Smooth muscle cell (in vitro differentiated cells): ENCODE data around the gene FNBP1L. TPM values are rescaled to one million over a fixed set of nuclear protein-coding genes. Genes with fewer than 3 reads are reported as not detected.

ENCODE experiments used
- DNase-seq: peaks from one replicate; lab custom pipeline; 2025; ENCODE audit not compliant: unreplicated experiment; lab: John Stamatoyannopoulos, UW
- H2AFZ ChIP-seq: fragments of 200-600 bp; sonication (generic); 2 replicates; pipeline ENCODE4 v1.6.0; 2016; ENCODE audit warnings: antibody characterized with exemption, low read depth, mild to moderate bottlenecking
- H3F3A ChIP-seq: fragments of 200-600 bp; sonication (generic); 2 replicates; pipeline ENCODE4 v1.6.0; 2017; ENCODE audit warnings: antibody characterized with exemption, low read depth
- H3K27ac ChIP-seq: fragments of 200-600 bp; sonication (generic); 2 replicates; pipeline ENCODE4 v1.5.1; 2016; ENCODE audit warnings: low read depth, mild to moderate bottlenecking
- H3K27me3 ChIP-seq: fragments of 200-600 bp; sonication (generic); 2 replicates; pipeline ENCODE4 v1.6.1; 2016; ENCODE audit warnings: low read depth, mild to moderate bottlenecking
- H3K36me3 ChIP-seq: fragments of 200-600 bp; sonication (generic); 2 replicates; pipeline ENCODE4 v1.5.1; 2016; ENCODE audit warnings: low read depth
- H3K4me1 ChIP-seq: fragments of 200-600 bp; sonication (generic); 2 replicates; pipeline ENCODE4 v1.5.1; 2016; ENCODE audit warnings: low read depth
- H3K4me2 ChIP-seq: fragments of 200-600 bp; sonication (generic); 2 replicates; pipeline ENCODE4 v1.6.0; 2016; ENCODE audit warnings: mild to moderate bottlenecking
- H3K4me3 ChIP-seq: fragments of 200-600 bp; sonication (generic); 2 replicates; pipeline ENCODE4 v1.5.1; 2016; ENCODE audit warnings: mild to moderate bottlenecking
- H3K79me2 ChIP-seq: fragments of 200-600 bp; sonication (generic); 2 replicates; pipeline ENCODE4 v1.6.0; 2016; ENCODE audit warnings: low read depth, mild to moderate bottlenecking
- H3K9ac ChIP-seq: fragments of 200-600 bp; sonication (generic); 2 replicates; pipeline ENCODE4 v1.6.0; 2016; ENCODE audit warnings: low read depth
- H3K9me3 ChIP-seq: fragments of 200-600 bp; sonication (generic); replicated peaks from 2 replicates; pipeline ENCODE4 v1.5.1; 2016; ENCODE audit warnings: low read depth
- H4K20me1 ChIP-seq: fragments of 200-600 bp; sonication (generic); 2 replicates; pipeline ENCODE4 v1.6.0; 2016; ENCODE audit warnings: low read depth
- WGBS: methylation state at CpG from one replicate; pipeline ENCODE4 v1.1.7; 2016; ENCODE audit warnings: low lambda C conversion rate; 5-methylcytosine and 5-hydroxymethylcytosine counted together
- polyA plus RNA-seq: library from polyadenylated mRNA; unstranded; fragments of >200 nt; fragmentation: Nextera tagmentation; extraction: Ambion mirVana; gene quantifications from 2 replicates; pipeline ENCODE4 v1.2.1, GENCODE V29; 2016
- small RNA-seq: library from RNA; depleted of rRNA; stranded (forward); fragments of <200 nt; gene quantifications from one replicate; pipeline ENCODE3, GENCODE V24; 2014
- total RNA-seq: library from RNA; depleted of rRNA; stranded (reverse); fragments of >200 nt; gene quantifications from 2 replicates; pipeline ENCODE4 v1.2.3, GENCODE V29; 2014
- TF ChIP-seq, protein P1 (sequence below): fragments of 200-600 bp; sonication (generic); IDR thresholded peaks from 2 replicates; pipeline ENCODE4 v1.5.1; 2017; ENCODE audit warnings: borderline replicate concordance, mild to moderate bottlenecking, antibody characterized with exemption; ENCODE audit not compliant: insufficient read depth, poor library complexity, severe bottlenecking

FNBP1L gene
- total and polyA plus RNA-seq, 2 experiments from 2014 or later, result 18.7 to 60.4 TPM

DNA sequence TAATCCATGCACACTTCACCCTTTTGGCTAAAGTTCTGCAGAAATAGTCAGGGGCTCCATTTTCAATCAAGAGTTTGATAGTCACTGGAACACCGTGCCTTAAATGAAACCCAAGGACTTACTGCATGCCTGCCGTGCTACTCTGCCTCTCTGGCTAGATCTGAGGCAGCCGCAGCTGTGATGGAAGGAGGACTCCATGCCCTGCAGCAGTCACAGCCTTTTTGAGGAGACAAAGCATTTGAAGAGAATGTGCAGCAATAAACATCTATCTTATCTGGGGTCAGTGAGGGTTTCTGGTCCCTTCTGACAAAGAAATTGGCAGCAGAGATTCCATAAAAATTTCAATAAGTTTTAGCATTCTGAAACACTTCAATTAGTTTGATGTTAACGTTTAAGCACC lies 155.7 kb downstream of the FNBP1L start:
- no peak overlapping the region for H3K27ac ChIP-seq
- TF ChIP-seq, protein P1, sequence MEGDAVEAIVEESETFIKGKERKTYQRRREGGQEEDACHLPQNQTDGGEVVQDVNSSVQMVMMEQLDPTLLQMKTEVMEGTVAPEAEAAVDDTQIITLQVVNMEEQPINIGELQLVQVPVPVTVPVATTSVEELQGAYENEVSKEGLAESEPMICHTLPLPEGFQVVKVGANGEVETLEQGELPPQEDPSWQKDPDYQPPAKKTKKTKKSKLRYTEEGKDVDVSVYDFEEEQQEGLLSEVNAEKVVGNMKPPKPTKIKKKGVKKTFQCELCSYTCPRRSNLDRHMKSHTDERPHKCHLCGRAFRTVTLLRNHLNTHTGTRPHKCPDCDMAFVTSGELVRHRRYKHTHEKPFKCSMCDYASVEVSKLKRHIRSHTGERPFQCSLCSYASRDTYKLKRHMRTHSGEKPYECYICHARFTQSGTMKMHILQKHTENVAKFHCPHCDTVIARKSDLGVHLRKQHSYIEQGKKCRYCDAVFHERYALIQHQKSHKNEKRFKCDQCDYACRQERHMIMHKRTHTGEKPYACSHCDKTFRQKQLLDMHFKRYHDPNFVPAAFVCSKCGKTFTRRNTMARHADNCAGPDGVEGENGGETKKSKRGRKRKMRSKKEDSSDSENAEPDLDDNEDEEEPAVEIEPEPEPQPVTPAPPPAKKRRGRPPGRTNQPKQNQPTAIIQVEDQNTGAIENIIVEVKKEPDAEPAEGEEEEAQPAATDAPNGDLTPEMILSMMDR, result no peak
- 42% methylated on average over 4 of the region's 4 CpGs for WGBS
- peaks cover 8% of the 10 kb centered on the region for H3K4me1 ChIP-seq
- H3K9ac ChIP-seq, result no peak overlapping the region
- peaks cover 71% of the 10 kb centered on the region for H3K79me2 ChIP-seq
- H3K36me3 ChIP-seq, result no peaks in the 10 kb centered on the region
- peaks cover 100% of the 10 kb centered on the region for H4K20me1 ChIP-seq
- no peak for DNase-seq
- no peak overlapping the region for H3K4me2 ChIP-seq
- H3K4me3 ChIP-seq, result no peak overlapping the region
- H3F3A ChIP-seq, result peaks cover 24% of the 10 kb centered on the region
- H2AFZ ChIP-seq, result no peak overlapping the region
- no peaks in the 10 kb centered on the region for H3K9me3 ChIP-seq
- no peaks in the 10 kb centered on the region for H3K27me3 ChIP-seq

Small RNA genes lying within 50 kb of the gene (small RNA-seq; reads per million reads assigned to genes)
- 0.24 reads per million for gene RNA5SP53

Other genes starting within 250 kb of the FNBP1L start
- gene DR1, start 102.2 kb upstream of the FNBP1L start, total RNA-seq, result 55.5 and 63.4 TPM in 2 replicates
- gene DR1, start 102.2 kb upstream of the FNBP1L start, polyA plus RNA-seq, result 33.8 and 37.3 TPM in 2 replicates
- 24.9 and 25.6 TPM in 2 replicates for gene BCAR3, start 233.7 kb downstream of the FNBP1L start, total RNA-seq
- 21.4 and 26.7 TPM in 2 replicates for gene BCAR3, start 233.7 kb downstream of the FNBP1L start, polyA plus RNA-seq